GM18519 (cell line): ENCODE measurements around the gene KIF12.
"Not testable (repeated sequence)": the region's sequence is repeated elsewhere in the genome, so short reads cannot be mapped to it uniquely, and the experiment has no call there.

Source experiments
- ATAC-seq: cut with Tn5 transposase; IDR thresholded peaks from one replicate; pipeline ENCODE4 v1.9.1; 2021; ENCODE audit warnings: mild to moderate bottlenecking, moderate library complexity; ENCODE audit not compliant: unreplicated experiment, low FRiP score

Gene KIF12

DNA sequence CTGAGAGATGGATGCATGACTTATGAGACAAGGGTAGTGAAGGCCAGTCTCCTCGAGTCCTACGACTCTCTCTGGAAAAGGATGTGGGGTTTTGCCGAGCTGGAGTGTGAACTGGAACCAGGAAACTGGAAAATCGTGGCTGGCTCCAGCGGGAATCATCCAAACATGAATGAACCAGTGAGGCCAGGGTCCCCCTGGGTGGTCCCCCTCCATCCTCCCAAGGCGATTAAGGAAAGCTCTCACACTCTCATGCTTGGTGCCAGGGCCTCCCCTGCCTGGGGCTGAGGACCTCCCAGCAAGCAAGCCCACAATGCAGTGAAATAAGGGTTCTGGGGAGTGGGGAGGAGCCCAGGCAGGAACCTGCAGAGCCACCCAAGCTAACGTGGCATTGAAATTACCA is 11.4 kb downstream of the KIF12 start:
- no peak for ATAC-seq

DNA sequence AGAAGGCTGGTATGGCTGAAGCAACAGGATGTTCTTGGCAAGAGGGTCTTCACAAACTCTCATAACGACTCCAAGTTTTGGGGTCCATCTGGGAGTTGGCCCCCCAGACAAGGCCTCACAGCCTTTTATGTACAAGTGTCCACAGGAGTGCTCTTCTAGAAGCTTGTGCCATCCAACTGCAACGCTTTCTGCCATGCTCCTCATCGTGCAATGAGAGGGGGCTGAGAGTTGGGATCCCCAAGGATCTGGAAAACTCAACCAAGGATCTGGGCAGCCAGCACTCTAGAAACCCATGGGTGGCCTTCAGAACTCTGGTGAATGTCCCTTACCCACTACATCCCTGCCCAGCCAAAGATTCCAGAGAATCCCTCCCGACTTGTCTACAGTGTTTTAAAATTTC is 12.5 kb downstream of the KIF12 start:
- no peak for ATAC-seq

DNA sequence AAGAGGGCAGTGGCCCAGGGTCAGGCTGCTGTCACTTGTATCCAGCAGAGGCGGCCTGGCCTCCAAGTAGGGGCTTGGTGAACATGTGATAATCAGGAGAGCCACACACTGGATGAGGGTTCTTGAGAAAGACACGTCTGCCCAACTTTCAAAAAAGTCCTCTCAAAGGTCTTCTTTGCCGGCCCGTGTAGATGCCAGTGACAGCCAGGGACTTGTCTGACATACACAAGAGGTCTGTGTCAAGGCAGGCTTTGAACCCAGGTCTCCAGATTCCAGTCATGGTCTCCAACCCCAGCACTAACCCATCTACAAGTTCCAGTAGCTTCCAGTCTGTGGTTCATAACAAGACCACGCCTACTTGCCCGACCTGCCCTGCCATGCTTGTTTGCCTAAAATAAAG is 13.1 kb downstream of the KIF12 start:
- ATAC-seq: no peak

DNA sequence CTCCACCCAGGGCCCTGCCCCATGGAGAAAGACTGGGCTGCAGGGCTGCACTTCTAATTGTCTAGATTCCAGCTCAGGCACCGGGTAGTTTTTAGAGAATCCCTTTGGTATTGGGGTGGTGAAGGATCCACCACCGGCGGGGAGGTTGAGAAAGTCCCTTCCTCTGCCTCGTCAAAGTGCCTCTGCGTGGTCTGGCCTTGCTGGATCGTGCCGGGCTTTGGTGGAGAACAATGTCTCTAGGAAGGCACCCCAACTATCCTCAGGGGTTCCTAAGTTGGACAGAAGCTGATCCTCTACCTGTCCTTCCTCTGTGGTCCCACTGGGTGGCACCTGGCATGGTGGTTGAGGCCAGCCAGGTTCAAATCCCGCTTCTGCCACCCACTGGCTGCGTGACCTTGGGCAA is 13.7 kb downstream of the KIF12 start:
- ATAC-seq: no peak

DNA sequence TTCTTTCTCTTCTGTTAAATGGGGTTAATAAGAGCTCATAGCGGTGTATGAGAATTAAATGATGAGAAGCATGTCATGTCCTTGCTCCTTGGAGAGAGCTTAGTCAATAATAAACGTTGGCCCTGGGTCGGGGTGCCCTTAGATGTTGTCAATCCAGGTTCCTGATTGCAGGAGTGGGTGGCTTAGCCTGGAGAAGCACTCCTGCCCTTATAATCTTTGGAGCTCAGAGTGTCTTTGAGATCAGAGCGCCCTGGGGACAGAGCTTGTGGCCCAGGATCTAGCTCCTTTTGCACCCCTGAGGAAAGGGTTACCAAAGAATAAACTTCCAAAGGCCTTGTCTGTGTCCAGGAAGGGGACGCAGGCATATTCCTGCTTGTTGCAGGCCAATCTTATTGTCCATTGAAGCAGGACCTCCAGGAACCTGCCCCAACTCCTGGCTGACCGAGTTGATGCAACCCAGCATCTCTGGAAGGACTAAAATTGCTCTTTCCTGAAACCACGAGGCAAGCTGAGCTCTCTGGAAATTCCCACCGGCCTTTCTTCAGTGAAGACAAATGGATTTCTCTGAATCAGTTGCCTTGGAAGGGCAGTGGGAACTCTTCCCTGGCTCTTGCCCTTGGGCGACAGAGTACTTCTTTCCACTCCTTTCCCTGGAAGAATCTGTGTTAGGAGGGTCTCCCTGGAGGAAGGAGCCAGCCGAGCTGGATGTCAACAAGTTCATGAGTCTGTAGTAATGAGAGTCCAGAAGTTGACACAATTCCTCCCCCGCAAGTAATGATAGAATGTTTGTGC is 14.6 kb downstream of the KIF12 start:
- no peak for ATAC-seq

DNA sequence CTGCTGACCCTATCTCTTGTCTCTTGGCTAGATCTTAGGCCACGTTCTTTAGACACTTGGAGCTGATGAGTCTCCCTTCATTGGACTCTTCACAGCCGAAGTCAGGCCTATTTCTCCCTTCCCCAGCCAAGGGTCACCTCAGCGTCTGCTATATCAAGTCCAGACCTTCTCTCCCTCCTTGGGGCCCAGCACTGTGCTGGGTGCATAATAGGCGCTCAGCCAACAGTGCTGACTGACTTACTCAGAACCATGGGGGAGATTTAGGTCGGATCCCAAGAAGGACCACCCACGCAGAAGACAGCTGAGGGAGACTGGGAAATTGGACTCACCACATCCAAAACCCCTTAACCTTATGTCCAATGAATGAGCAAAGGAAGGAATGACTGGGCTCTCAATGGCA is 15.4 kb downstream of the KIF12 start:
- ATAC-seq: no peak

DNA sequence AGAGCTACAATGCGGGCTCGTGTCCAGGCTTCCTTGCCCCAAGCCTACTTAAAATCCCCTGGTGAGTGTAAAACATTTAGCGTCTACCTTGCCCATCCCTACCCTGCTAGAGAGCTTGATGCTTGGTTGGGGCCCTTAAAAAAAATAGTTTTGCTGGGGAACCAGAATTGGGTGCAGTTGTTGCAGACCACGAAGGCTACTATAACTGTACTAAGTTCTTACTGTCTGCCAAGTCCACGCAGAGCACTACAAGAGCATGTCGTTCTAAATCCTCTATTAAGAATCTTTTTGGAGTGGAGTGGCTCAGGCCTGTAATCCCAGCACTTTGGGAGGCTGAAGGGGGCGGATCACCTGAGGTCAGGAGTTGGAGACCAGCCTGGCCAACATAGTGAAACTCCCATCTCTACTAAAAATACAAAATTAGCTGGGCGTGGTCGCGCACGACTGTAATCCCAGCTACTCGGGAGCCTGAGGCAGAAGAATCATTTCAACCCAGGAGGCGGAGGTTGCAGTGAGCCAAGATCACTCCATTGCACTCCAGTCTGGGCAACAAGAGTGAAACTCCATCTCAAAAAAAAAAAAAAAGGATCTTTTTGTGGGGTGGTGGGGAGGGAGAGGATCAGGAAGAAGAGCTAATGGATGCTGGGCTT is 16.2 kb downstream of the KIF12 start:
- ATAC-seq: not testable (repeated sequence)

DNA sequence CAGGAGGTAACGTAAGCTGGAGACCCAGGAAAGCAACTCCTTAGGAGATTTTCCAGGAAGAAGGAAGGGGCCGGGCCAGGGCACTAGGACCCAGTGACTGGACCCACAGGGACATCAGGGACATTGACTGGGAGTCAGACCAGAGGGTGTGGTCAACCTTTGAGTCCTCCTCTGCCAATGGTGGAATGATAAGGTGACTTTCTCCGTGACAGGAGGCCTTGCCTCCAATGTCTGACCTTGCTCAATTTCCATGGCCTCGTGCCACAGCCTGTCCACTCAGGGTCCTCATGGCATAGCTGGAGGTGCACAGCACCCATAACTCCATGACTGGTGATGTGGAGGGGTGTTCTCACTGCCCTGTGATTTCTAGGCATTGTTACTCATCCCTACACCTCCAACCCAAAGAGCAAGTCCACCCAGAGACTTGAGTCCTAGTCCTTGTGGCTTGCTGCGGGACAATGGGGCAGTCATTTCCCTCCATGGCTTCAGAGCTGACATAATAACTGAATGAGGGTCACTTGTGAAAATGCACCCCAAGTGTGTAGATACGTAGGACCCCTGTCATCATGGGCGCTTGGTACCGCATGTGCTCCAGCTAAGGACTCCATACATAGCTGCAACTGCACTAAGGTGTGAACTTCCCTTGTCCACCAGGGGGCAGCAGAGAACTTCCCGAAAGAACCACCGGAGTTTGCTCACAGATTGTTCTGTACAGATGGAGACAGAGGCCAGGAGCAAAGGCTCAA is 16.9 kb downstream of the KIF12 start:
- ATAC-seq: no peak

DNA sequence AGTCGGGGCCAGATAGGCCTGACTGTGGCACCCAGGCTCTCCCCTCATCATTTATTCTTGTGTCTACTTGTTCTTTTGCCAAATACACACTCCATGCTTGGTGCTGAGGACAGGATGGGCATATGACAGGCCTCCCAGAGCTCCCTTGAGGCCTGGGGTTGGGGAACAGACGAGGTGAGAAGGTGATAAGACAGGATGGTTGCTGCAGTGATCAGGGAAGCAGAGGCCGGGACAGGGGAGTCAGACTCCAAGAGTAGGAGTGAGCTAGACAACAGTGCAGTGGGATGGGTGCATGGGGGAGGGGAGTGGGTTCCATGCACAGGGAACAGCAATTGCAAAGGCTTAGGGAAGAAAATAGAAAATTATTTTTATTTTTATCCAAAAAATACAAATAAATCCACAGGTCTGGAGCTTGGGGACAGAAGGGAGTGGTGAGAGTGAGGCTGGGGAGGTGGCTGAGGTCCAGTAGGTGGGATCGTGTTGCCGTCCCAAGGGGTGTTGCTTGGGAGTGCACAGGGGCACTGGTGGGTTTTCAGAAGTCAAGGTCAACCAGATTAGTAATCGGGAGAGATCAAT is 17.6 kb downstream of the KIF12 start:
- no peak for ATAC-seq

DNA sequence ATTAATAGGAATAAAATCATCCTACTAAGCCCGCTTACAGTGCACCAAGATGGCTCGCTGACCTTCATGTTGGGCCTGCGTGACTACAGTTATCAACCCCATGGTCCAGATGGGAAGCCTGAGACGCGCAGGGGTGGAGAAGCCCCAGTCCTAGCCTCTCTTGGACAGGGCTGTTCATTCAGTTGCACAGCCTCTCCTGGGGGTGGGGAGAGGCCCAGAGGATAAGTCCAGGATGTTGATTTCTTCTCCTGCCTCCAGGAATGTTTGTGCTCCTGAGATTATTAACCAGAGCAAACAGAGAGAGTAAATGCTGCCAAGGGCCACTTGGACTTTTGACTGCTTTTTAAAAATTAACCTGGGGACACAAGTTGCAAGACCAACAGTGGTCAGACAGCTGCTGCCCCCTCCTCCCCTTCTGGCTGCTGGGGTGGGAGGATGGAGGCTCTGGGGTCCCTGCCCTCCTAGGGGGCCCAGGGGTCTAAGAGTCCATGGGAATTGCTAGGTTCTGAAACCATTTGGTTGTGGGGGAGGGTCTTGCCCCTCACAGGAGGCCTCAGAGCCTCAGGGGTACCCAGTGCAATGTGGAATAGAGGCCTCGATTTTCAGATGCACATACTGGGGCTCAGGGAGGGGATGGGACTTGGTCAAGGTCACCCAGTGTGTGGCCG is 18.2 kb downstream of the KIF12 start:
- ATAC-seq: no peak

DNA sequence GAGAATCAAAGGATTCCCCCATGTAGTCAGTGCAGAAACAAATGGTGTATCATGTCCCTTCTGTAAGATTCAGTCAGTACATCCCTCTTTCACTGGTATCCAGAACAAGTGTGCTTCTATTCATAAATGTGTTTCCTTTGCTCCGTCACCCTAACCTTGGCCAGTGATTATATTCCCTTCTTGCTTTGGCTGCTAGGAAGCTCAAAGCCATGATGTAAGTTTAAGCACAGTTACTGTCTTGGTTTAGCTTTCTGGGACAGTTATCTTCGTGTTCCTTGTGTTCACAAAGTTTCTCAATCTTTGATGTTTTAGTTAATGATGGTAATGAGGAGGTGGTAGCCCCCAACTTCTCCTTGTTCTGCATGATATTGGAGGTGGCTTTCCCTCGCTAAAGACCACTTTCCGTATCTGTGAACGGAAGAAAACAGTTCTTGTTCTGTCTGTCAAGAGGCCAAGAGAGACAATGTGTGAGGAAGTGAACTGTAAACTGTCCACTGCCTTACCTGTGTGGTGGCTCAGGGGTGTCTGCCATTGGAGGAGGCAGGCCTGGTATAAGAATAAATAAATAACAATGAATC is 18.8 kb downstream of the KIF12 start:
- no peak for ATAC-seq

DNA sequence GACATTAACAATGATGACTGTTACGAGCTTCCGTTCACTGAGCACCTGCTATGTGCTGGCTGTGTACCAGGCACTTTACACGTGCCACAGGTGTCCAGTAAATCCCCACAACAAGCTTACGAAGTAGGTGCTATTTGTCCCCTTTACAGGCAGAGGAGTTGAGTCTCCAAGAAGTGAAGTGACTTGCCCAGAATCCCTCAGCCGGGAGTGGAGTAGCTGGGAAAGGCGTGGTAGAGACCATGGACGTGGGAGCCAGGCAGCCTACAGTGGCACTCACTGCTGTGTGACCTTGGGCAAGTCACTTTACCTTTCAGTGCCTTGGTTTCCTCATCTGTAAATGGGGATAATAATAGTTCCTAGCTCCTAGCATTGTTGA is 20.3 kb downstream of the KIF12 start:
- ATAC-seq: no peak

DNA sequence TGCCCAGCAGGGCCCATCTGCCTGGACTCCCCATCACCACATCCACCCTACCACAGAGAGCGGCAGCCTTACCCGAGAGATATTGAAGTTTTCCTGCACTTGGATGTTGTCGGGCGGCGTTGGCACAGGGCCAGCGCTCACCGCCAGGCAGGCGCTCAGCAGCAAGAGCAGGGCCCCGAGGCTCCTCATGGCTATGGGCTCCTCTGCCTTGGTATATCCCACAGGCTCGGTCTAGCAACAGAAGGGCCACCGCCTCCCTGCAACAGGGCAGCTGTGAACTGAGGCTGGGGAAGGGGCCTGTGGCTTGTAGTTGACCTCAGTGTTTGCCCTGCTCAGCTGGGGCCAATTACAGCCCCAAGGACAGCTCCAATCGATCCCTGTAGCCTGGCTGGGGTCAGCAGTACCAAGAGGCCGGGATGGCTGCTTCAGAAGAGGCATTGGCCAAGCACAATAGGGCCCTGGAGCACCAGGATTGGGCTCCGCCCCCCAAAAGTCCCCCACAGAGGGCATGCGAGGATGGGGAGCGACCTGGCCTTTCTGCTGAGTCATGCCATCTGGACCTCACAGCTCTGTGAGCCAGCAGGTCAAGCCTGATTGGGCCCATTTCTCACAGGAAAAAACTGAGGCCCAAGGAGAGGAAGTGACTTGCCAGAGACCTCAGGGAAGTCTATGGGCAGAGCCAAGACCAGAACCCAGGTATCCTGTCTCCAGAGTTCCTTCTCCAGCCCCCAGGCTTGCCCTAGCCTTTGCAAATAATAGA is 20.9 kb downstream of the KIF12 start, which contains the start of gene AMBP:
AMBP (minus strand) TSS at position 280 of the 760 bp plus-strand sequence; CDS start at position 189, 91 bp downstream.
- ATAC-seq: no peak

DNA sequence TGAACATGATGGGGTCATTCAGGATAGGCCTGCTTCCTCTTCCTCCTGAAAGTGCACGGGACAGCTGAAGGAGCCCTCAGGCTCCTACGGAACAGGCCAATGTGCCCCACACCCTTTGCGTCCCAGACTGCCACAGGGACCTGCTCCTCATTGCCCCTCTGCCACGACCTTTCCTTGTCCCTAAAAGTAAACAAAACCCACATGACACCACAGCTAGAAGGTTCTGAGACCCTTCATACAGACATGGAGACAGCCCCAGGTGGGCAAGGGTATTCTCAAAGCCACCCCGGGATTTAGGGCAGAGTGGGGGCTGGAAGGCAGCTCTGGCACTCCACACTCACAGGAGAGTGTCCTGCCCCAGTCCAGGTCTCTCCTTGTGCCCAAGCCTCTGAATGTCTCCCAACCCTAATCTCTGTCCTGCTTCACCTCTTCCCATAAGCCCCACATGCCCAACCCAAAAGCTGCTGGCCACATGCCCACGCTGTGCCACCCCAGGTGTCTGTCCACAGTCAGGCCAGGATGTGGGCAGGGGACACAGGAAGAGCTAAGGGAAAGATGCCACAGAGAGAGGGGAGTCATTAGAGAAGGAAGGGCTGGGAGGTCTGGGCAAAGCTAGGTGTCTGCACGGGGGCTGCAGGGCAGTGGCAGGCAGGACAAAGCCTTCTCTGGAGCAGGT is 21.8 kb downstream of the KIF12 start:
- ATAC-seq: no peak

DNA sequence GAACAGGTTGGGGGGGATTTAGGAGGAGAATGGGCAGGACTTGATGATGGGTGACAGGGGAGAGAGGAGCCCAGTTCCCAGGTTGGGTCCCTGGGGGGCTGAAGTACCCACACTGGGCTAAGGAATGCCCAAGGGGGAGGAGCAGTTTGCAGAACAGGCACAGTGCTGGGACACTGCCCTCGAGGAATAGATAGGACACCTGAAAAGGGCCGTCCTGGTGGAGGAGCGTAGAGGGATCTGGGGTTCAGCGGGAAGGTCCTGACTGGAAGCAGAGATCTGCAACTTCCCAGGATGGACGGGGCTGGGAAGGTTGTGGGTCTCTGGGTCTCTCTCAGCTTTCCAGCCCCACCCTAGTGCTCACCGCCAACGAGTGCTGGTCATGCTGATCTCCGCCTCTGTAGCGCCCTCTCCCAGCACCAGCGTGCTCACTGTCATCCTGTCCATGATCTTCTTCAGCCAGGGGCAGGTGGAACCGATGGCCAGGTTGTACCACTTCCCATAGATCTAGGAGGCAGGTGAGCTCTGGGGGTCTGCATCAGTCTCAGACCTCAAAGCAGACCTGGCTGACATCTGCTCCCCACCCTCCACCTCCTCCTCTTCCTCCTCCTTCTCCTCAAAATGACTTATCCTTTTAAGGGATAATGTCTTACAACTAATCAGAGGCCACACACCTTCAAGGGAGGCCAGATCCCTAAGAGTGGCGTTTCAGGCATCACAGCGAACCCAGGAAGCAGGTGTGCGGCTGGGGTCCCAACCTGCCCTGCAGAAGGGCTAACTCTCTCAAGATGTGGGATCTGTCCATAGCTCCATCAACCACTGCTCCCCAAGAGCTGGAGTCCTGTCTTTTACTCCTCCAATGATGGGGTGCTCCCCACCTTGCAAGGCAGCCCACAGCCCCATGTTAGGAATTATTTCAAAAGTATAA is 22.6 kb downstream of the KIF12 start:
- no peak for ATAC-seq

DNA sequence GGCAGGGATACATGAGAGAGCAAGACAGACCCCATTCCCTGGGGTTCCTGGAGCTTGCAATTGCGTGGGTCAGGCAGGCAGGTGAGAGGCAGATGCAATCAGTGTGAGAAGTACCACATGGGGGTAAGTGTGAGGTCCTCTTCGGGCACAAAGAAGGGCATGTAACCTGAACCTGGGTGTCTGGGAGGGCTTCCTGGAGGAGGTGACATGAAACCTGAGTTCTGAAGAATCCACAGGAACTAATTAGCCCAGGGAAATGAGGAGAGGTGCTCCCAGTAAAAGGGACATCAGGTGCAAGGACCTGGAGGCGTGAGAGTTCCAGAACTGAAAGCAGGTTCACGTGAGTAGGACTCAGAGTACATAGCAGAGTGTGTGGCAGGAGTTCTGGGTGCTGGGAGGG is 23.5 kb downstream of the KIF12 start:
- no peak for ATAC-seq

DNA sequence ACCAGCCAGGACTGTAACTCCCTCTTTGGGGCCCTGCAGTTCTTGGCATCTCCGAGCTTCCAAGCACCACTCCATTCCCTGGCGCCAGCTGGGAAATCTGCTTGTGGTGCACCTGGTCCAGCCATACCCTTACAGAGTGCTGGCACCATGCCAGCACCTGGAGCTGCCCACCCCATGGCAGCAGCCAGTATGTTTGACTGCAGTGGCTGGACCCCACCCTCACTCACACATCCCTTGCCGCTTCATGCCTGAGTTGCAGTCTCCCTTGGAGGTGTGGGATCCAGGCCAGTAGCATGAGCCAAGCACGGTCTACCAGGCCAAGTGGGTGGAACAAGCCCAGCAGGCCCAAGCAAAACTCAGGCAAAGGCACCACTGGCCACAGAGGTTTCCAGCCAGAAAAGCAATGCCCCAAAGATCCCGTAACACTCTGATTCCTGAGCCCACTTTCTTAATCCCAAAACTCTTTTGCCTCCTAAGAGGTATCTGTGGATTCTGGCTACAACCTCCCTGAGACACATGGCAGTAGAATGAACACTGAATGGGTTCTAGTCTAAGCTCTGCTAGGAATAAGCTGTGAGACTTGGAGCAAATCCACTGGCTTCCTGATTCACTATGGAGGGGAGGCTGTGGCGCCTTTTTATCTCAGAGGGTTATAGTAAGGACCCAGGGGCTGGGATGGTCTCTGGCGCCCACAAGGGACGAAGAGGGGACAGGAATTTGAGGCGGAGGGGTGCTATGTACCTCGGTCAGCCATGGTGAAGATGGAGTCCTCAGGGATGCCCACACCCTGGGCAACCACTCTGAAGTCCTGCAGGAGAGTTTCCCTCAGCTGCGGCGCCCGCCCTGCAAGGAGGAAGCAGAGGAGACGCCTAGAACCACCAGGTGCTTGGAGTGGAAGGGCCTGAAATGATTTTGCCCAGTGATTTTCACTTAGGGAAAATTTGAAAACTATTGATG is 26.6 kb downstream of the KIF12 start:
- no peak for ATAC-seq
